ENCODE data around the gene SPNS1.
"Not testable (repeated sequence)": the region's sequence is repeated elsewhere in the genome, so short reads cannot be mapped to it uniquely, and the experiment has no call there.

SPNS1 gene

GRCh38 chr16:28958216-28958615, 16.4 kb upstream of the SPNS1 start:
- no peak for DNase-seq

GRCh38 chr16:28958836-28959235, 15.7 kb upstream of the SPNS1 start:
- DNase-seq, result no peak

GRCh38 chr16:28964072-28964471, 10.5 kb upstream of the SPNS1 start:
- no peak for DNase-seq

- no peak for DNase-seq
These were observed 10.1 kb upstream of the SPNS1 start for GRCh38 chr16:28964496-28964895.

- DNase-seq, result no peak
These were observed 7.4 kb upstream of the SPNS1 start for GRCh38 chr16:28967156-28967555.

- DNase-seq, result not testable (repeated sequence)
These were observed 4.9 kb upstream of the SPNS1 start for GRCh38 chr16:28969696-28970095.

GRCh38 chr16:28974007-28974436, 556 bp upstream of the SPNS1 start:
- peak; percentile 78 for DNase-seq

- peak; percentile 12 for DNase-seq
These were observed 601 bp downstream of the SPNS1 start for GRCh38 chr16:28975158-28975599.

- peak; percentile 50 for DNase-seq
These were observed 3.4 kb downstream of the SPNS1 start for GRCh38 chr16:28977703-28978662.

GRCh38 chr16:28980330-28980729, 5.8 kb downstream of the SPNS1 start:
- not testable (repeated sequence) for DNase-seq

GRCh38 chr16:28980929-28981328, 6.4 kb downstream of the SPNS1 start:
- no peak for DNase-seq

GRCh38 chr16:28981517-28981916, 6.9 kb downstream of the SPNS1 start:
- peak; percentile 11 for DNase-seq

- no peak for DNase-seq
These were observed 7.8 kb downstream of the SPNS1 start for GRCh38 chr16:28982418-28982817.

- no peak for DNase-seq
These were observed 8.4 kb downstream of the SPNS1 start for GRCh38 chr16:28982949-28983348.

GRCh38 chr16:28983644-28984043, 9.1 kb downstream of the SPNS1 start:
- DNase-seq, result no peak

GRCh38 chr16:28984091-28984490, 9.5 kb downstream of the SPNS1 start:
- DNase-seq, result no peak

GRCh38 chr16:28984619-28985135, 10.1 kb downstream of the SPNS1 start, which contains the start of gene LAT:
Gene LAT (plus strand): TSS chr16:28985052. CDS start chr16:28985418, 366 bp downstream.
- no peak for DNase-seq

- no peak for DNase-seq
These were observed 10.8 kb downstream of the SPNS1 start for GRCh38 chr16:28985211-28986041.

- no peak for DNase-seq
These were observed 11.5 kb downstream of the SPNS1 start for GRCh38 chr16:28986046-28986445.

GRCh38 chr16:28986492-28986891, 11.9 kb downstream of the SPNS1 start:
- no peak for DNase-seq

- no peak for DNase-seq
These were observed 12.7 kb downstream of the SPNS1 start for GRCh38 chr16:28987170-28987853.

- DNase-seq, result no peak
These were observed 14.8 kb downstream of the SPNS1 start for GRCh38 chr16:28989363-28989762.

Data from DMS53 (cell line).